Kidney capillary endothelial cell (primary cell): Measurements from ENCODE around the gene RBP3.

Experiments
- DNase-seq: peaks from one replicate; pipeline ENCODE4 v3.0.0-alpha.2; 2018; ENCODE audit warnings: low spot score

The RBP3 gene

GRCh38 chr10:47319784-47320183, 28.4 kb upstream of the RBP3 start:
- no peak for DNase-seq

GRCh38 chr10:47320812-47321211, 27.4 kb upstream of the RBP3 start:
- no peak for DNase-seq

DNA sequence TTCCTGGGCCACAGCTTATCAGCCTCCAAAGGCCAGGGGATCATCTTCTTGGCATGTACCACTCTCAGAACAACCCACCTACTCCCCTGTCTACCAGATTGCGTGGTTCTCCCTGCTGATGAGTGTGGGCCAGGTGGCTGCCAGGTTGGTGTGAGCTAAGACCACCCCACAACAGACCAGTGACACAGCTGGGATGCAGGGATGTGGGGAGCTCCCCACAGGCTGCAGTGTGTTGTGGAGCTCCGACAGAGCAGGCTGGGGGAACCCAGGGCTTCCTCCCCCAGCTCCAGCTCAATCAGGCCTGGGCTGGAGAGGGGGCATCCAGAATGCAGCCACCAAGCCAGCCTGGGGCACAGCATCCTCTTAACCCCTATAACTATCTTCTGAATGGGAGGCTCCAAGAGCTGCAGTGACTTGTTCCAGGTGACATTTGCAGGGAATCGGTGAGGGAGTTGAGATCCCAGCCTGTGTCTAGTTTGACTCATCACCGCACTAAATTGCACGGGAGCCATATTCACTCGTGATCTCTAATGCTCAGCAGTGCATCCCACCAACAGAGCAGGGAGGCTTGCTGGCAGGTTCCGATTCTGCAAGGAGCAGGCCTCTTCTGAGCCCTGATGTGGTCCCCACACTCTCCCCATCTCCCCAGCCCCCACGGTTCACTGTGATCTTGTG, 26.5 kb upstream of the RBP3 start:
- no peak for DNase-seq

GRCh38 chr10:47322300-47323061, 25.7 kb upstream of the RBP3 start, which contains the start of gene GDF2:
Gene GDF2 (plus strand): TSS chr10:47322454. CDS start chr10:47322669, 215 bp downstream.
- no peak for DNase-seq

GRCh38 chr10:47323087-47323486, 25.1 kb upstream of the RBP3 start:
- DNase-seq = no peak

GRCh38 chr10:47323636-47324296, 24.4 kb upstream of the RBP3 start:
- no peak for DNase-seq

GRCh38 chr10:47325303-47326291, 22.6 kb upstream of the RBP3 start:
- no peak for DNase-seq

DNA sequence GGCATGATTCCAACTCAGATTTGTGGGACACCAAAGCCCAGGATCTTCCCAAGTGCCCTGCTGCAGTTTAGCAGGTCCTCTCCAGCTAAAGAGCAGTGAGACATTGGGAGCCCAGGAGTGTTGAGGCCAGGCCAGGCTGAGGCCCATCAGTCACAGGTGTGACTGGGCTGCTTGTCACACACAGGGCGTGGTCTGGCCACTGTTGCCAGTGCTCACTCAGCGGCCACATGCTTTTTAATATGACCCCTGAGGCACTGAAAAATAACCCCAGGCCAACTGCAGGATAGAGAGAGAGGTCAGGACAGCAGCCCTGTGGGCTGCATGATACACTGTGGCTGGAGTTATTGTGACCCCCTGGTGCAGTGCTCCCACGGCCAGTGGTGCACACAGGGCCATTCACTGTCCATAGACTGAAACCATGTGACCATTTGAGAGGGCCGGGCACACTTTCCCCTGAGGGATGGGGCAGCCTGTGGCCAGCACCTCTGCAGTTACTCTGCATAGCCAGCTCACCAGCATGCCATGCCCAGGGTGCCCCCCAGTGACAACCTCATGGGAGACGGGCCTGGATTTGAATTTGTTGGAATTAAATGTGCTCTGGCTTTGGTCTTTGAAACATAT, 21.7 kb upstream of the RBP3 start:
- DNase-seq = no peak

GRCh38 chr10:47326927-47327330, 21.2 kb upstream of the RBP3 start:
- DNase-seq = no peak

GRCh38 chr10:47329855-47330254, 18.3 kb upstream of the RBP3 start:
- no peak for DNase-seq

DNA sequence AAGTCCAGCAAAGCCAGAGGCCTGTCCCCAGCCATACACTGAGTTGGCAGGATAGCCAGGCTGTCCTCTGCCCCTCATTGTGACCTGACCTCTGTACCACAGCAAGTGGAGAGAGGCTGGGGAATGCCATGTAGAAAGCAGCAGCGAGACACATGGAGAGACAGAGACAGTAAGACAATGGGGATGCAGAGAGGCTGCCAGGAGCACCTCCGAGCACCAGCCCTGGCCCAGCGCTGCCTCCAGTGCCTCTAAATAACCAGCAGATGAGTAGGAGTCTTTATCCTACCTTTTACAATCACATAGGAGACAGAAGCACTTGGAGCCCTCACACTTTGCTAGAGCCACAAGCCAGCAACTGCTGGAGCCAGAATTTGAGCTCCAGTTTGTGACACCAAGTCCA, 17.8 kb upstream of the RBP3 start:
- no peak for DNase-seq

- DNase-seq = no peak
Measured at GRCh38 chr10:47330804-47331203, 17.4 kb upstream of the RBP3 start.

- DNase-seq = no peak
Measured at GRCh38 chr10:47331491-47331890, 16.7 kb upstream of the RBP3 start.

- no peak for DNase-seq
Measured at GRCh38 chr10:47331954-47332353, 16.2 kb upstream of the RBP3 start.

GRCh38 chr10:47332371-47332770, 15.8 kb upstream of the RBP3 start:
- no peak for DNase-seq

DNA sequence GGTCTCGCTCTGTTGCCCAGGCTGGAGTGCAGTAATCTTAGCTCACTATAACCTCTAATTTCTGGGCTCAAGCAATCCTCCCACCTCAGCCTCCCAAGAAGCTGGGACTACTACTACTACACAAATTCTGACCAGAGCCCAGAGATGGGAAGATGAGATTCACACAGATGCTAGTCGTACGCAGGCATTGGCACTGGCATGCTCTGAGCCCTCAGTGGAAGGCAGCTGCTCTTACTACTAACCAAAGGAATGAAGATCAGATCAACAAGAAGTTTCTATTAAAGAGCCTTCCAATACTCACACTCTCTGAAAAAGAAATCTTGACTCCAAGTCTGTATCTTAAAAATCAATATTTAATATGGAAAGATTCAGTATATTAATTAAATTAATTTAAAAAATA, 15.2 kb upstream of the RBP3 start:
- no peak for DNase-seq

DNA sequence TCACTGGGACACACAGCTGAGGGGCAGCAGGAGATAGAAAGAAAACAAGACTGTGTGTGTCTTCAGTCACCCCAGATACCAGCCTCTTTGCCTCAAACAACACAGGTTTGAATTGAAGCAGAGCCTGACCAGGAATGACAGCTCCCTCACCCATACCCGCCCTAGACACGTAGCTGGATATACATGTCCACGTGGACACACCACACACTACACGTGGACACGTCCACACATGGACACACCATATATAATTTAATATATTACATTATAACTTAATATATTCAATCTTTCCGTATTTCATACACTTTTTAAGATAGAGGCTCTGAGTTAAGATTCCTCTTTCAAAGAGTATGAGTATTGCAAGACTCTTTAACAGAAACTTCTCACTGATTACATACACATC, 14.6 kb upstream of the RBP3 start:
- no peak for DNase-seq

DNA sequence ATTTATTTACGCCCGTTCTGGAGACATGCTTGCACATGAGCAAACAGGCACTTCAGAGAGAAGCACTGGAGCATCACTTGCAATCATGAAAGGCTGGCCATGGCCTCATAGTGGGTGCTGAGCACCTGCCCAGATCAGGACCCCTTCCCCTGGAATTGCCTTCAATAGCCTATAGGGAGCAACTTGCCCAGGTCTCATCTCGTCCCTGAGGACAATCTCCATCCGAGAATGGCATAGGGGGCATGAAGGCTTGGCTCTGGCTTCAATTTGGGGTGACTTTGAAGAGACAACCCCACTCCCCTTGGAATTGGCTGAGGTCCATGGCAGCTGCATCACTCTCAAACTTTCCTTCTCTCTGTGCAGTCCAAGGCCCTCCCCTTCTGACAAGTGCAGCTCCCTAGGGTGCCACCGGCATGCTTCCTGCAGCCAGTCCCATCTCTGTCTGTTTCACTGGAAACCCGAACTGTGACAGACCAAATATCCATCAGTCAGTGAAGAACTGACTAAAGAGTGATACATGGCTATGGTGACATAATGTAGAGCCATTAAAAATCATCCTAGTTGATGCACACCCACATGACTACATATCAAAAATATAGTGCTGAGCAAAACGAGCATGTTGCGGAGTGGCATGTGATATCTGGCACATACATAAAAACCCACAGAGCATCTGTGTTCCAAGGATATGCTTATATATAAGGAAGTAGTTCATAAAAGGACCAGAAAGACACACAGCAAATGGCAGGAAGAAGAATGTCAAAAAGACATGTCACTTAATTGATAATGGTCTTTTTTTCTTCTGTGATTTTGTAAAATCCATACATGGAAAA, 13.5 kb upstream of the RBP3 start:
- DNase-seq = no peak

DNA sequence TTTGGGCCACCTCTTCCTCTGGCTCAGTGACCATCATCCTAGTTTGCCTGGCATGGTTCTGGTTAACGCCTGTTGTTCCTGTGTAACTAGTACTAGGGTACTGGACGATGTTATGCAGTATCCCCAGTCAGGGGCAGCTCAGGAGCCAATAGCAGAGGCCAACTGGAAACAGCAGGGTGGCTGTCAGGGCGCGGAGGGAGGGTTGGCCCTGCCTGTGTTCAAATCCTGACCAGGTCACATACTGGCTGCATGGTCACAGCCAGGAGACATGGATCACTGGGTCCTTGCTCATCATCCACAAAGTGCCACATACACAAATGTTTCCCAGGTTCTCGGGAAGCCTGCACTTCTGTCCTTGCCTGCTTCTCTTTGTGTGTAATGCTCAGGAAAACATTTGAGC, 12.3 kb upstream of the RBP3 start:
- DNase-seq = no peak

GRCh38 chr10:47336387-47337134, 11.6 kb upstream of the RBP3 start:
- no peak for DNase-seq
